Chondrocyte (in vitro differentiated cells): ENCODE measurements around the gene CAD. TPM values are rescaled to one million over a fixed set of nuclear protein-coding genes. Genes with fewer than 3 reads are reported as not detected.
"Not testable (repeated sequence)": the region's sequence is repeated elsewhere in the genome, so short reads cannot be mapped to it uniquely, and the experiment has no call there.

ENCODE experiments used
- DNase-seq: peaks from one replicate; pipeline ENCODE4 v3.0.0; 2021; ENCODE audit warnings: mixed read lengths, low spot score
- H3K27ac Mint-ChIP-seq: one replicate; pipeline ENCODE4 v1.8.0; 2021; ENCODE audit warnings: mild to moderate bottlenecking, moderate library complexity, mixed read lengths; ENCODE audit not compliant: unreplicated experiment
- H3K27me3 Mint-ChIP-seq: 2 replicates; pipeline ENCODE4 v1.8.0; 2021; ENCODE audit warnings: low read depth, mixed read lengths
- H3K36me3 Mint-ChIP-seq: 2 replicates; pipeline ENCODE4 v1.8.0; 2021; ENCODE audit warnings: low read depth, mixed read lengths
- H3K4me1 Mint-ChIP-seq: 2 replicates; pipeline ENCODE4 v1.8.0; 2021; ENCODE audit warnings: low read depth, mild to moderate bottlenecking, mixed read lengths
- H3K4me3 Mint-ChIP-seq: one replicate; pipeline ENCODE4 v1.8.0; 2021; ENCODE audit warnings: mild to moderate bottlenecking, moderate library complexity, mixed read lengths; ENCODE audit not compliant: unreplicated experiment
- H3K9me3 Mint-ChIP-seq: 2 replicates; pipeline ENCODE4 v1.8.0; 2021; ENCODE audit warnings: low read depth, mixed read lengths
- total RNA-seq: library from RNA; stranded (reverse); gene quantifications from 3 replicates; pipeline ENCODE4 v1.2.1, GENCODE V29; 2021
- TF ChIP-seq, protein P1 (sequence below): fragments of 200-600 bp; sonication (generic); IDR thresholded peaks from 2 replicates; pipeline ENCODE4 v1.5.0; 2021; ENCODE audit warnings: antibody characterized with exemption, mild to moderate bottlenecking, moderate library complexity

Gene CAD
- total RNA-seq, 1 donor from 2014 or later = 55.0 TPM

DNA sequence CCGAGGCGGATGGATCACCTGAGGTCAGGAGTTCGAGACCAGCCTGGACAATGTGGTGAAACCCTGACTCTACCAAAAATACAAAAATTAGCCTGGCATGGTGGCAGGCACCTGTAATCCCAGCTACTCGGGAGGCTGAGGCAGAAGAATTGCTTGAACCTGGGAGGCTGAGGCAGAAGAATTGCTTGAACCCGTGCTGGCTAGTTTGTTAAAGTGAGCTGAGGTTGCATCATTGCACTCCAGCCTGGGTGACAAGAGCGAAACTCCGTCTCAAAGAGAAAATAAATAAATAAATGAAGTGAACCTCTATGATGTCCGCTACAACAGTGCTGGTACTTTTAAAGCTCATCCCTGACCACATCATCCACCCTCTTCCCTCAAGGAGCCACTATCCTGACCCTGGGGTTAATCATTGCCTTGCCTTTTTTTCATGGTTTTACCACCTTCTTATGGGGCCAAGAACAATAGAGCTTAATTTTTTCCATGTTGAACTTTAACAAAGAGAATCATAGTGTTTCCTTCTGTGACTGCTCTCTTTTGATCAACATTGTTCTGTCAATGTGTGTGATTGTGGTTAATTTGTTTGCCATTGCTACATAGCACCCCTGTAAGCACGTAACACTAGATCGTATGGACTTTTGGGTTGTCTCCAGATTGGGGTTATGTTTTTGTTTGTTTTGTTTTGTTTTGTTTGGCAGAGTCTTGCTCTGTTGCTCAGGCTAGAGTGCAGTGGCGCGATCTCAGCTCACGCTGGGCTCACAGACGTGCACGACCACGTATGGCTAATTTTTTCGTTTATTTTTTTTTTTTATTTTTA lies 22.4 kb upstream of the CAD start:
- Mint-ChIP-seq H3K9me3 (no peaks in the 10 kb centered on the region), H3K27me3 (peaks cover 4% of the 10 kb centered on the region), H3K27ac (no peak overlapping the region), H3K4me1 (no peaks in the 10 kb centered on the region), H3K36me3 (peaks cover 2% of the 10 kb centered on the region), H3K4me3 (no peak overlapping the region)
- no peak for DNase-seq
- TF ChIP-seq, protein P1, sequence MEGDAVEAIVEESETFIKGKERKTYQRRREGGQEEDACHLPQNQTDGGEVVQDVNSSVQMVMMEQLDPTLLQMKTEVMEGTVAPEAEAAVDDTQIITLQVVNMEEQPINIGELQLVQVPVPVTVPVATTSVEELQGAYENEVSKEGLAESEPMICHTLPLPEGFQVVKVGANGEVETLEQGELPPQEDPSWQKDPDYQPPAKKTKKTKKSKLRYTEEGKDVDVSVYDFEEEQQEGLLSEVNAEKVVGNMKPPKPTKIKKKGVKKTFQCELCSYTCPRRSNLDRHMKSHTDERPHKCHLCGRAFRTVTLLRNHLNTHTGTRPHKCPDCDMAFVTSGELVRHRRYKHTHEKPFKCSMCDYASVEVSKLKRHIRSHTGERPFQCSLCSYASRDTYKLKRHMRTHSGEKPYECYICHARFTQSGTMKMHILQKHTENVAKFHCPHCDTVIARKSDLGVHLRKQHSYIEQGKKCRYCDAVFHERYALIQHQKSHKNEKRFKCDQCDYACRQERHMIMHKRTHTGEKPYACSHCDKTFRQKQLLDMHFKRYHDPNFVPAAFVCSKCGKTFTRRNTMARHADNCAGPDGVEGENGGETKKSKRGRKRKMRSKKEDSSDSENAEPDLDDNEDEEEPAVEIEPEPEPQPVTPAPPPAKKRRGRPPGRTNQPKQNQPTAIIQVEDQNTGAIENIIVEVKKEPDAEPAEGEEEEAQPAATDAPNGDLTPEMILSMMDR = no peak

DNA sequence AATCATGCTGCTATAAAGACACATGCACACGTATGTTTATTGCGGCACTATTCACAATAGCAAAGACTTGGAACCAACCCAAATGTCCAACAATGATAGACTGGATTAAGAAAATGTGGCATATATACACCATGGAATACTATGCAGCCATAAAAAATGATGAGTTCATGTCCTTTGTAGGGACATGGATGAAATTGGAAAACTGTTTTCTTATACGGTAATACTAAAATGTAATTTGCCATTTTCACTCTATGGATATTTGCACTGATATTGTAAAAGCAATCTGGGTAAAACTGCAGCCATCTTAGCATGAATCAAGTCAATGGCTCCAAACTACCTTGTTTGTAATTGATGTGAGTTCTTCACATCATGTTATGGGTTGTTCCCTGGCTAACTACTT lies 21.4 kb upstream of the CAD start:
- H3K27me3 Mint-ChIP-seq, H3K27ac Mint-ChIP-seq, H3K36me3 Mint-ChIP-seq, DNase-seq, H3K9me3 Mint-ChIP-seq, H3K4me3 Mint-ChIP-seq, H3K4me1 Mint-ChIP-seq: not testable (repeated sequence)

DNA sequence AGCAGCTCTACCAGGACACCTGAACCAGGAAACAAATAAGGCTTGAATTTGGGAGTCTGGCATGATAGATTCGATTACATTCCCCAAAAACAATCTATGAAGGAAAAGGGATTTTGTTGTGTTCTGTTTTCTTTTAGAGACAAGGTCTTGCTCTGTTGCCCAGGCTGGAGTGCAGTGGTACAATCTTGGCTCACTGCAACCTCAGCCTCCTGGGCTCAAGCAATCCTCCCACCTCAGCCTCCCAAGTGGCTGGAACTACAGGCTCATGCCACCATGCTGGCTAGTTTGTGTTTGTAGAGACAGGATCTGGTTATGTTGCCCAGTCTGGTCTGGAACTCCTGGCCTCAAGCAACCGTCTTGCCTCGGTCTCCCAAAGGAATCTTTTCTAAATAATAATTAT lies 19.1 kb upstream of the CAD start:
- not testable (repeated sequence) for H3K27me3 Mint-ChIP-seq, DNase-seq

DNA sequence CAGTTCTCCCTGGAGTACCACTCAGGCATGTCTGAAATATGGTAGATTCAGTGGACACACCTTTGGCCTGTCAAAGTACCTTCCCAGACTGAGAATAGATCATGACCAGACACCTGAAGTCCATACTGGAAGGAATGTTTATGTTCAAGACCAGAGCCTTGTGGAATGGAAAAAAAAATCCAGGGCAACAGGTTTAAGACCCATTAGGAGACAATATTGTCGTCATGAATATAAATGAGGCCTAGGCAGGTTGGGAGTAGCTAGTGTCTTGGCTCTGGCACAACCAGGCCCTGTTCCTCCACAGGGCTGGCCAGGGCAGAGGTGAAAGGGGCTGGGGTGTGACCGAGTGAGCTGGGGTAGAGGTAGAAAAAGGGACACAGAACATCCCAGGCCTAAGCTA lies 18.5 kb upstream of the CAD start:
- TF ChIP-seq, protein P1 = no peak
- no peak for DNase-seq
- no peak overlapping the region for H3K4me3 Mint-ChIP-seq
- H3K9me3 Mint-ChIP-seq = no peaks in the 10 kb centered on the region
- peaks cover 18% of the 10 kb centered on the region for H3K36me3 Mint-ChIP-seq
- no peaks in the 10 kb centered on the region for H3K4me1 Mint-ChIP-seq
- H3K27ac Mint-ChIP-seq = no peak overlapping the region
- peaks cover 2% of the 10 kb centered on the region for H3K27me3 Mint-ChIP-seq

More for the DNA sequence above, 19.1 kb upstream of the CAD start:
- H3K36me3 Mint-ChIP-seq = peaks cover 13% of the 10 kb centered on the region
- H3K27ac Mint-ChIP-seq, H3K9me3 Mint-ChIP-seq, H3K4me1 Mint-ChIP-seq, H3K4me3 Mint-ChIP-seq: not testable (repeated sequence)

DNA sequence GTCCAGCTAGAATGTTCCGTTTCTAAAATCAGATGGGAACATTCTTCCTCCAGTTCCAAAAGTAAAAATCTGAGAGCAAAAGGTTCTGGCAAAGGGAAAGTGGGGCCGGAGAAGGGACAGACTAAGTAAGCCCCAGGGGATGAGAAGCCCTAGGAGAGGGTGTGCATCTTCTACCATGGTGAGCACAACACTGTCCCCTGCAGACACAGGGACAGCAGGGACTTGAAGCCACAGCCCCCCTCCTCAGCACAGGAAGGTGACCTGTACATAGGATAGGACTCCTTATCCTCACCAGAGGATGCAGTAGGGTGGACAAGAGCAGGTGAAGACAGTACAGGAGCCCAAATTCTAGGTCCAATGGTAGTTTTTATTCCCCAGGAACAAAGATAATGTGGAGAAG lies 17.9 kb upstream of the CAD start:
- no peak for DNase-seq
- Mint-ChIP-seq H3K27me3 (peaks cover 2% of the 10 kb centered on the region), H3K27ac (no peak overlapping the region), H3K4me1 (no peaks in the 10 kb centered on the region), H3K36me3 (peaks cover 21% of the 10 kb centered on the region), H3K9me3 (no peaks in the 10 kb centered on the region), H3K4me3 (no peak overlapping the region)
- TF ChIP-seq, protein P1 = no peak

DNA sequence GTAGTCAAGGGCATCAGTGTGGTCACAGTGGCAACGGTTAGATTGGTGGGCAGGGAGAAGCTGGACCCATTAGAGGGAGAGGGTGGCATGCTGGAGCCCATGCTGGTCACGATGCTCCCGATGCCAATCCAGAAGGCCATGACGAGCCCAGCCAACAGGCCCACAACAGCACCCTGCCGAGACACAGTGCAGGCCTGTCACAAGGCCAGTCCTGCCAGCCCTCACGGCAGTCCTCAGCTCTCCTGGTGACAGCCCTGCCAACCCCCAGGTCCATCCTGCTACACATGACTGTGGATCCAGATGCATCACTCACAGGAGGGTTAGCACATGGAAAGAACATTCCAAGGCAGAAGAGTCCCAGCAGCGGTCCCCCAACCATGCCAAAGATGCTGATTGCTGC lies 15.5 kb upstream of the CAD start:
- H3K36me3 Mint-ChIP-seq = peaks cover 43% of the 10 kb centered on the region
- TF ChIP-seq, protein P1 = no peak
- no peaks in the 10 kb centered on the region for H3K4me1 Mint-ChIP-seq
- no peak overlapping the region for H3K27ac Mint-ChIP-seq
- H3K27me3 Mint-ChIP-seq = no peaks in the 10 kb centered on the region
- no peak overlapping the region for H3K4me3 Mint-ChIP-seq
- no peak for DNase-seq
- no peaks in the 10 kb centered on the region for H3K9me3 Mint-ChIP-seq
